Panc1 (cell line): ENCODE data around the gene ZNF883. TPM values are rescaled to one million over a fixed set of nuclear protein-coding genes. Genes with fewer than 3 reads are reported as not detected.

ENCODE experiments used
- ATAC-seq: fragments of 200-7000 bp; cut with Tn5 transposase; 2 replicates; pipeline ENCODE4 v1.9.1; 2020; ENCODE audit warnings: mild to moderate bottlenecking, moderate library complexity
- BruUV-seq: library from RNA; stranded (reverse); fragments of 400-500 nt; replicated peaks from 2 replicates; lab custom pipeline; 2021; lab: Mats Ljungman, UMichigan
- CTCF ChIA-PET: fragments of 300-600 bp; sonication (Branson Sonifier 250); formaldehyde crosslinking; loops from one replicate; lab custom pipeline; 2022; ENCODE audit warnings: antibody characterized with exemption; lab: Charles Lee
- POLR2A ChIA-PET: fragments of 300-600 bp; sonication (Branson Sonifier 250); formaldehyde crosslinking; loops from one replicate; lab custom pipeline; 2022; ENCODE audit warnings: antibody characterized with exemption; lab: Charles Lee
- DNase-seq: peaks from one replicate; pipeline ENCODE4 v3.0.0-alpha.2; 2010; ENCODE audit warnings: low read depth, low spot score
- H3K27ac ChIP-seq: 2 replicates; pipeline ENCODE4 v1.5.1; 2011; ENCODE audit warnings: mild to moderate bottlenecking, low read length, inconsistent platforms
- H3K27me3 ChIP-seq: fragments of 200-500 bp; sonication (Bioruptor generic); 2 replicates; pipeline ENCODE4 v1.6.0; 2014; ENCODE audit warnings: low read length, inconsistent platforms; ENCODE audit not compliant: control insufficient read depth, insufficient read depth
- H3K36me3 ChIP-seq: fragments of 200-500 bp; sonication (Bioruptor generic); 2 replicates; pipeline ENCODE4 v1.5.1; 2014; ENCODE audit warnings: inconsistent platforms, mild to moderate bottlenecking, low read length, moderate library complexity; ENCODE audit not compliant: control insufficient read depth, insufficient read depth
- H3K4me1 ChIP-seq: 2 replicates; pipeline ENCODE4 v1.5.1; 2011; ENCODE audit warnings: inconsistent platforms, mild to moderate bottlenecking, low read length, moderate library complexity; ENCODE audit not compliant: control insufficient read depth, insufficient read depth
- H3K4me3 ChIP-seq, 2 experiments: 2 replicates each; pipeline ENCODE4 v1.5.1; 2011 to 2012; ENCODE audit warnings: low read depth in 2 of 2, low read length in 2 of 2, mild to moderate bottlenecking in 2 of 2, inconsistent platforms in 1 of 2, moderate library complexity in 1 of 2
- H3K9me3 ChIP-seq: fragments of 200-500 bp; sonication (Bioruptor generic); 2 replicates; pipeline ENCODE4 v1.5.1; 2014; ENCODE audit warnings: low read depth, mild to moderate bottlenecking, inconsistent platforms, low read length, moderate library complexity; ENCODE audit not compliant: control insufficient read depth, insufficient read depth
- POLR2AphosphoS5 ChIP-seq: IDR thresholded peaks from 2 replicates; pipeline ENCODE4 v1.6.1; 2012; ENCODE audit warnings: mild to moderate bottlenecking, low read depth, low read length, moderate library complexity
- SIN3A ChIP-seq: IDR thresholded peaks from 2 replicates; pipeline ENCODE4 v1.6.1; 2012; ENCODE audit warnings: low read depth, mild to moderate bottlenecking, low read length, moderate library complexity, borderline replicate concordance; ENCODE audit not compliant: insufficient read depth
- TCF7L2 ChIP-seq: IDR thresholded peaks from 2 replicates; pipeline ENCODE4 v1.6.1; 2011; ENCODE audit warnings: mild to moderate bottlenecking, low read depth, low read length, inconsistent platforms
- in situ Hi-C: cut with HindIII; loops from 2 replicates; pipeline ENCODE4 v1.10.0; 2016; ENCODE audit warnings: low sequenced_read_pairs, low pct_unique_long_range_greater_than_20kb
- intact Hi-C: fragments of 100-400 bp; cut with micrococcal nuclease; formaldehyde crosslinking; loops from one replicate; pipeline ENCODE4 v1.10.0; 2022; ENCODE audit not compliant: unreplicated experiment
- total RNA-seq: library from RNA; stranded (reverse); gene quantifications from one replicate; pipeline ENCODE4 v1.2.1, GENCODE V29; 2021; ENCODE audit not compliant: unreplicated experiment
- TF ChIP-seq, protein P1 (sequence below): fragments of 450-650 bp; IDR thresholded peaks from 2 replicates; pipeline ENCODE4 v1.5.1; 2017; ENCODE audit warnings: mild to moderate bottlenecking
- TF ChIP-seq, protein P2 (sequence below), 2 experiments: IDR thresholded peaks; 2 replicates each; pipeline ENCODE4 v1.6.1; 2011 to 2012; ENCODE audit warnings: low read depth in 2 of 2, control low read depth in 1 of 2, low read length in 1 of 2, mild to moderate bottlenecking in 1 of 2, moderate library complexity in 1 of 2; ENCODE audit not compliant: insufficient read depth in 1 of 2

Gene ZNF883
- total RNA-seq, 1 experiment from 2014 or later, result not detected

DNA sequence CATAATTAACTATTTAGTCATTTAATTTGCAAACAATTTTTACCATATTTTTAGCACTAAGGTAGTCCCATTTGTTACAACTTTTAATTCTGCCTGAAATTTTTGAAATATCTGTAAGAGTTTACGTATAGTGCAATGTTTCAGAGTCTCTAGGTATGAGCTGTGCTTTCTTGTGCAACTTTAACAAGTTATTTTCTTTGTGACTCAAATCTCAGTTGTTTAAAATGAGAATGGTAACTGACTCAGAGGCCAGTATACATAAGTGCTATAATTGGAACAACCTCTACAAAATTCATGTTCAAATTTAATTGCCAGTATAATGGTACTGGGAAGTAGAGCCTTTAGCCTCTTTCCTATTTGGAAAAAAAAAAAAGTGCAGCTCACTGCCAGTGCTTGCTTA is 14.2 kb upstream of the ZNF883 start:
- CTCF ChIA-PET, result no interaction called here
- intact Hi-C loops, result no loop called here
- TF ChIP-seq TCF7L2, result no peak
- TF ChIP-seq POLR2AphosphoS5, result no peak
- Histone ChIP-seq H3K27ac (no peak overlapping the region), H3K9me3 (no peaks in the 10 kb centered on the region), H3K36me3 (no peaks in the 10 kb centered on the region), H3K4me1 (no peaks in the 10 kb centered on the region), H3K27me3 (no peaks in the 10 kb centered on the region), H3K4me3 (no peak overlapping the region)
- POLR2A ChIA-PET, result no interaction called here
- BruUV-seq, result no TSS peak
- in situ Hi-C loops, result no loop called here
- DNase-seq (no peak), ATAC-seq (no peak)

DNA sequence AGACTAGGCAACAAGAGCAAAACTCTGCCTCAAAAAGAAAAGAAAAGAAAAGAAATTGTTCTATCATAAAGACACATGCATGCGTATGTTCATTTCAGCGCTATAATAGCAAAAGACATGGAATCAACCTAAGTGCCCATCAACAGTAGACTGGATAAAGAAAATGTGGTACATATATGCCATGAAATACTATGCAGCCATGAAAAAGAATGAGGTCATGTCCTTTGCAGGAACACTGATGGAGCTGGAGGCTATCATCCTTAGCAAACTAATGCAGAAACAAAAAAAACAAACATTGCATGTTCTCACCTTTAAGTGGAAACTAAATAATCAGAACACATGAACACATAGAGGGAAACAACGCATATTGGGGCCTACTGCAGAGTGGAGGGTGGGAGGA is 6.3 kb upstream of the ZNF883 start:
- Histone ChIP-seq H3K27me3 (no peaks in the 10 kb centered on the region), H3K4me1 (no peaks in the 10 kb centered on the region), H3K9me3 (no peaks in the 10 kb centered on the region), H3K4me3 (no peak overlapping the region), H3K36me3 (no peaks in the 10 kb centered on the region), H3K27ac (no peak overlapping the region)
- ATAC-seq (no peak), DNase-seq (no peak)
- TF ChIP-seq POLR2AphosphoS5, result no peak
- no peak for TF ChIP-seq SIN3A
- TF ChIP-seq, protein P1, sequence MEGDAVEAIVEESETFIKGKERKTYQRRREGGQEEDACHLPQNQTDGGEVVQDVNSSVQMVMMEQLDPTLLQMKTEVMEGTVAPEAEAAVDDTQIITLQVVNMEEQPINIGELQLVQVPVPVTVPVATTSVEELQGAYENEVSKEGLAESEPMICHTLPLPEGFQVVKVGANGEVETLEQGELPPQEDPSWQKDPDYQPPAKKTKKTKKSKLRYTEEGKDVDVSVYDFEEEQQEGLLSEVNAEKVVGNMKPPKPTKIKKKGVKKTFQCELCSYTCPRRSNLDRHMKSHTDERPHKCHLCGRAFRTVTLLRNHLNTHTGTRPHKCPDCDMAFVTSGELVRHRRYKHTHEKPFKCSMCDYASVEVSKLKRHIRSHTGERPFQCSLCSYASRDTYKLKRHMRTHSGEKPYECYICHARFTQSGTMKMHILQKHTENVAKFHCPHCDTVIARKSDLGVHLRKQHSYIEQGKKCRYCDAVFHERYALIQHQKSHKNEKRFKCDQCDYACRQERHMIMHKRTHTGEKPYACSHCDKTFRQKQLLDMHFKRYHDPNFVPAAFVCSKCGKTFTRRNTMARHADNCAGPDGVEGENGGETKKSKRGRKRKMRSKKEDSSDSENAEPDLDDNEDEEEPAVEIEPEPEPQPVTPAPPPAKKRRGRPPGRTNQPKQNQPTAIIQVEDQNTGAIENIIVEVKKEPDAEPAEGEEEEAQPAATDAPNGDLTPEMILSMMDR, result no peak
- TF ChIP-seq, protein P2, sequence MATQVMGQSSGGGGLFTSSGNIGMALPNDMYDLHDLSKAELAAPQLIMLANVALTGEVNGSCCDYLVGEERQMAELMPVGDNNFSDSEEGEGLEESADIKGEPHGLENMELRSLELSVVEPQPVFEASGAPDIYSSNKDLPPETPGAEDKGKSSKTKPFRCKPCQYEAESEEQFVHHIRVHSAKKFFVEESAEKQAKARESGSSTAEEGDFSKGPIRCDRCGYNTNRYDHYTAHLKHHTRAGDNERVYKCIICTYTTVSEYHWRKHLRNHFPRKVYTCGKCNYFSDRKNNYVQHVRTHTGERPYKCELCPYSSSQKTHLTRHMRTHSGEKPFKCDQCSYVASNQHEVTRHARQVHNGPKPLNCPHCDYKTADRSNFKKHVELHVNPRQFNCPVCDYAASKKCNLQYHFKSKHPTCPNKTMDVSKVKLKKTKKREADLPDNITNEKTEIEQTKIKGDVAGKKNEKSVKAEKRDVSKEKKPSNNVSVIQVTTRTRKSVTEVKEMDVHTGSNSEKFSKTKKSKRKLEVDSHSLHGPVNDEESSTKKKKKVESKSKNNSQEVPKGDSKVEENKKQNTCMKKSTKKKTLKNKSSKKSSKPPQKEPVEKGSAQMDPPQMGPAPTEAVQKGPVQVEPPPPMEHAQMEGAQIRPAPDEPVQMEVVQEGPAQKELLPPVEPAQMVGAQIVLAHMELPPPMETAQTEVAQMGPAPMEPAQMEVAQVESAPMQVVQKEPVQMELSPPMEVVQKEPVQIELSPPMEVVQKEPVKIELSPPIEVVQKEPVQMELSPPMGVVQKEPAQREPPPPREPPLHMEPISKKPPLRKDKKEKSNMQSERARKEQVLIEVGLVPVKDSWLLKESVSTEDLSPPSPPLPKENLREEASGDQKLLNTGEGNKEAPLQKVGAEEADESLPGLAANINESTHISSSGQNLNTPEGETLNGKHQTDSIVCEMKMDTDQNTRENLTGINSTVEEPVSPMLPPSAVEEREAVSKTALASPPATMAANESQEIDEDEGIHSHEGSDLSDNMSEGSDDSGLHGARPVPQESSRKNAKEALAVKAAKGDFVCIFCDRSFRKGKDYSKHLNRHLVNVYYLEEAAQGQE (IDR thresholded peaks at IDR 0.05; ENCODE audit: insufficient read depth in 1 of 2, low read depth in 2 of 2, low read length in 1 of 2), result no peak
- TF ChIP-seq TCF7L2, result no peak
- ChIA-PET POLR2A (no interaction called here), CTCF (no interaction called here)
- intact Hi-C loops, result no loop called here
- in situ Hi-C loops, result no loop called here
- BruUV-seq, result no TSS peak

DNA sequence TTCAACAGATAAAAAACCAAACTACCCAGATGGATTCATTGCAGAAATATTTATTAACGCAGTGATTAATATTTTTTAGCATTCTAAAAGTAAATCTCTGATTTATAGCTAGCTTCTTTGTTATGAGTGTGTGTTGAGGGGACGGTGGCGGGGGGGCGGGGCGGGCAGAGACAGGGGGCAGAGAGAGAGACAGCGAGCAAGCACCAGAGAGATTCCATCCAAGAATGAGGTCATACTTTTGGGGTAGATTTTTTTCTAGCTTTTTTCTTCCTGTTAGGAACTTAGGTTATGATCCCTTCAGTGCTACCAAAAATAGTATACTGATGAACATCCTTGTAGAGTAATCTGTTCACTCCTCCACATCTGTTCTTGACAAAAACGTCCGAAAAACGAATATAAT is 500 bp upstream of the ZNF883 start:
- no peaks in the 10 kb centered on the region for H3K36me3 ChIP-seq
- intact Hi-C loops (no loop called here), in situ Hi-C loops (no loop called here)
- H3K4me1 ChIP-seq, result no peaks in the 10 kb centered on the region
- H3K9me3 ChIP-seq, result no peaks in the 10 kb centered on the region; the same call in 1 of the 2 replicates
- H3K27me3 ChIP-seq, result no peaks in the 10 kb centered on the region
- DNase-seq, result no peak
- ATAC-seq, result no peak
- TF ChIP-seq SIN3A (no peak), TCF7L2 (no peak), POLR2AphosphoS5 (no peak)
- TF ChIP-seq, protein P1, result no peak
- TF ChIP-seq, protein P2 (IDR thresholded peaks at IDR 0.05; ENCODE audit: insufficient read depth in 1 of 2, low read depth in 2 of 2, low read length in 1 of 2), result no peak
- H3K27ac ChIP-seq, result no peak overlapping the region
- no peak overlapping the region for H3K4me3 ChIP-seq
- ChIA-PET CTCF (no interaction called here), POLR2A (no interaction called here)
- BruUV-seq, result no TSS peak
